Stimulated activated CD4-positive, alpha-beta T cell treated with anti-CD3 and anti-CD28 coated beads, Interleukin-1b, Interleukin-23, amount 100 ng/mL, for 24 hours (primary cell): ENCODE measurements around the gene UBE2D4.

ENCODE experiments used
- DNase-seq, 4 experiments: peaks; one replicate each; pipeline ENCODE4 v3.0.0-alpha.2; 2020; ENCODE audit warnings: low read depth in 4 of 4, low spot score in 1 of 4

Gene UBE2D4

DNA sequence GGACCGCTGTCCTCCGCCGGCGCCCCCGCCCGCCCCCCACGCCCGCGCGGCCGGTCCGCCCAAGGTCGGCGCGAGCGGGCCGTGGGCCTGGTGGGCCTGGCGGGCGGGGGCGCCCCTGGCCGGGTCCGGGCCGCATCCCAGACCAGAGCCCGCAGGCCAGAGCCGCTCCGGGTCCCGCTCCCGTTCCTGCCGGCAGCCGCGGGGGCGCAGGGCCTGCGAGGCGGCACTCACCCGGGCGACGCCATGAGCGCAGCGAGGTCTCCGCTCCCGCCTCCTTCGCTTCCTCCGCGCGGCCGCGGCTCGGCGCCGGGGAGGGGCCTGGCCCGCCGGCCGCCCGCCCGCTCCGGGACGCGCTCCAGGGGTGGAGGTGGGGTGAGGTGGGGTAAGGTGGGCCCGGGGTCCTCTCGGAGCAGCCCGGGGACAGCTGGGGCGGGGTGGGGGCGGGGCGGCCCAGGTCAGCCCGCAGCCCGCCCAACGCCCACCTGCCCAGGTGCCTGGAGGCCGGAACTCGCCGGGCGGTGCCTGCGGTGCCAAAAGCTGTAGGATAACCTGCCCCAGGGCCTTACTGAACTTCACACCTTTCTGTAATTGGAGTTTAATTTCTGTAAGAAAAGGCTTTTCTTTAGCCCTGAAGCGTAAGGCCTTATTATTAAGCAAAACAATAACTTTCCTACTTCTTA is 19.8 kb upstream of the UBE2D4 start, which contains the start of gene URGCP:
TSS of gene URGCP (minus strand) at position 266 of the 680 bp plus-strand sequence. CDS start at position 245, 21 bp downstream.
- DNase-seq: peak; percentile 21 to 33 (median 26)

DNA sequence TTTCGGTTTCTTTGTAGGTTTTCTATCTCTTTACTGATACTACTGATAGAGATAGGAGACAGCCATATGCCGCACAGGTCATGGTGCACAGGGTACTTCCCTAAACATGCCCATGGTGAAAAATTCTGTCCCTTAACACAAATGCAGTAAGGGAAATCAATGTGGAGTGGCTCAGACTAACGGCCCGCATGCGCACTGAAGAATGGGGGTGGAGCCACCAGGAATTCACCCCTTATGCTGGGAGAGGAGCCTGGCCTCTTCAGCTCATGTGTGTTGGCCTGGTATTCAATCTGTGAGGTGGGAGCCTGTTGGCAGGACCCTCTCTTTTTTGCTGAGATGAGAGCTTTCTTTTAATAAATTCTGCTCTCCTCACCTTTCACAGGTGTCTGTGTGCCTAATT is 11.4 kb upstream of the UBE2D4 start:
- DNase-seq: no peak

DNA sequence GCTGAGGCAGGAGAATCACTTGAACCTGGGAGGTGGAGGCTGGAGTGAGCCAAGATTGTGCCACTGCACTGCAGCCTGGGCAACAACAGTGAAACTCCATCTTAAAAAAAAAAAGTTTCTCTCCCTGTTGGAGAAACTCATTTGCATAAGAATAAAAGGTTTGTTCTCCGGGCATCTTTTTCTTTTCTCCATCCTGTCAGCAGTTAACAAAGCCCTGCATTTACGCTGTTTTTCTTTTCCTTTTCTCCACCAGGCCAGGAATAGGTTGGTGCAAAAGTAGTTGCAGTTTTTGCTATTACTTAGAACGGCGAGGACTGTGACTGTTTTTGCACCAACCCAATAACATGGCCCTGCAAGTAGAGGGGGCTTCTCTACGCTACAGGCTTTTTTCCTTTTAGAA is 10.3 kb upstream of the UBE2D4 start:
- no peak for DNase-seq

- DNase-seq: no peak
These were observed 4.8 kb upstream of the UBE2D4 start for GRCh38 chr7:43921423-43921822.

GRCh38 chr7:43922726-43923125 is 3.5 kb upstream of the UBE2D4 start:
- DNase-seq: no peak

- no peak for DNase-seq
These were observed 525 bp downstream of the UBE2D4 start for GRCh38 chr7:43926798-43927123.

DNA sequence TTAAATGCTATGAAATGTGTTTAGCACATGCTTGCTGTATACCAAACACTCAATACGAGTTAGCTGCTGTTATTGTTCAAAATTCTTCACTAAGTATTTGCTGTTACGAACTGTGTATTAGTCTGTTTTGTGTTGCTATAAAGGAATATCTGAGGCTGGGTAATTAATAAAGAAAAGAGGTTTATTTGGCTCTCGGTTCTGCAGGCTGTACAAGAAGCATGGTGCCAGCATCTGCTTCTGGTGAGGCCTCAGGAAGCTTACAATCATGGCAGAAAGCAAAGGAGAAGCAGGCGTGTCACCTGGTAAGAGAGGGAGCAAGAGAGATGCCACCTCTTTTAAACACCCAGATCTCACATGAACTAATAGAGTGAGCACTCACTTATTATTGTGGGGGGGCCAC is 1.6 kb downstream of the UBE2D4 start:
- DNase-seq: no peak

DNA sequence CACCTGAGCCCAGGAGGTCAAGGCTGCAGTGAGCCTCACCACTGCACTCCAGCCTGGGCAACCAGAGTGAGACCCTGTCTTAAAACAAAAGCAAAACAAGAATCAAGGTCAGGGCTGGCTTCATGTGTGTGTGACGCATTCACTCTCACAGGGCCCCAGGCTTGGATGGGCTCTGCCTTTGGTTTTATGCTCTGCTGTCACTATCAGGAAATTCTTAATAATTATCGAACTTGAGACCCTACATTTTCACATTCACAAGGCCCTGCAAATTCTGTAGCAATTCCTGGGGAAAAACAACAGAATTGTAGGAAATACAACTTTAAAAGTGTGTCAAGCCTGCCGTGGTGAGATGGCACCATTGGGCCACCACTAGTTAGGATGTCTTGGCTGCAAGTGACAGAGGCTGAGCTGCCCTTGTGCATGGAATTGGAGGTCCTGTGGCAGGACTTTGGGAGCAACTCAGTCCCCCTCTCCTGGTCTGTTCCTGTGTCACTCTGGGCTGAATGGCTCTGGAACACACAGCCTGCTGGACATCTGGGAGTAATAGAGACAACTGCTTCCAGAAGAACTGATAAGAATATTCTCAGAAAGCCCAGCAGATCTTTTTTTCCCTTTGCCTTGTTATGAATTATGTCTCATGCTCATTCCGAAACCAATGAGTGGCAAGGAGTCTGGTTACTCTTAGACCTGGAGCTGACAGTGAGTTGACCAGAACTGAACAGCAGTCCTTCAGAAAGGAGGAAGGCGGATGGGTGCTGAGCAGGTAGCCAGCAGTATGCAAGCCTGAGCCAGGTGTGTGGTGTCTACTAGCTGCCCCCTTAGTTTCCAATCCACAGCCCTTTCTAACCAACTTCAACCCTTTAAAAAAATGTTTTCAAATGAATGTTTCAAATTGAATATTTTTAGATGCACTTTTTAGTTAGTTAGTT is 3.6 kb downstream of the UBE2D4 start:
- DNase-seq: no peak

GRCh38 chr7:43931346-43931745 is 5.1 kb downstream of the UBE2D4 start:
- no peak for DNase-seq

GRCh38 chr7:43933902-43934560 is 7.8 kb downstream of the UBE2D4 start:
- DNase-seq: no peak

GRCh38 chr7:43937444-43937843 is 11.2 kb downstream of the UBE2D4 start:
- no peak for DNase-seq

DNA sequence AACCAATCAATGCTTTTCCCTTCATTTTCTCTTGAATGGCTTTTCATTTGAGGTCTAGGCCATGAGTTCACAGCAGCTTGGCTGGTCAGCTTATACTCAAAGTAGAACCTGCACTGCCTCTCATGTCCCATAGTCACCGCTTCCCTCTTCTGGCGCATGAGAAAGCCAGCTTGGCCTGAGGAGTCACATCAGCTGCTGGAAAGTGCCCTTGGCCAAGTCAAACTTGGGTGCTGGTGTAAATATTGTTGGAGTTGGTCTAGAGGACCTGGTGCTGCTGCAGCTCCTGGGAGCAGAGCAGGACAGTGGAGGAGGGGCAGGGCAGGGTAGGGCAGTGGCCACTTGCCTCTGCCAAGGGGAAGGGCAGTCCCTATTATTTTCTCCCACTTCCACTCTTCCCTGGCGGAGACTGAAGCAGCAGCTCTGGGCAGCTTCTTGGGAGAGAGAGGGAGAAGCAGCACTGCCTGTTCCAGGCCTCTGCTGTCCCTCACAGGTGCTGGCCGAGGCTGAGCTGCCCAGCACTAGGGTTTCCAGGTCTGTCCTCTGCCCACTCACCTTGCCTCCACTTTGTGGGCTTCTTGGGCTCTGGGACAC is 12.8 kb downstream of the UBE2D4 start:
- DNase-seq: no peak

GRCh38 chr7:43942250-43942649 is 16.0 kb downstream of the UBE2D4 start:
- DNase-seq: no peak

DNA sequence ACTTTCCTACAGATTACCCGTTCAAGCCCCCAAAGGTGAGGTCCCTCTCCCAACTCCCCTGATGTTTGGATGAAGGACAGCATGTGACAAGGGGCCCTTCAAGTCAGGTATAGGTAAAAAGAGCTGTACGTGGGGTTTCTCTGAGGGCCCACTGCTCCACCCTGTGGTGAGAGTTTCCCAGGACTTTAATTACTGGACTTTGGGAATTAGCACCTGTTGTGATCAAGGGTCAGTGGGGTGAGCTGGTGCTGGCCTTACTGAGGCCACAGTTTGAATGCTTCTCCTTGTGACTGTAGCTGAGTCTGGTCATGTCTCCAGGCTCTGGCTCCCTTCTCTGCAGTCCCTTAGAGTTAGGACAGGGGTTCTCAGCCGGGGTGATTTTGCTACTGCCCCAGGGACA is 16.8 kb downstream of the UBE2D4 start:
- DNase-seq: no peak

DNA sequence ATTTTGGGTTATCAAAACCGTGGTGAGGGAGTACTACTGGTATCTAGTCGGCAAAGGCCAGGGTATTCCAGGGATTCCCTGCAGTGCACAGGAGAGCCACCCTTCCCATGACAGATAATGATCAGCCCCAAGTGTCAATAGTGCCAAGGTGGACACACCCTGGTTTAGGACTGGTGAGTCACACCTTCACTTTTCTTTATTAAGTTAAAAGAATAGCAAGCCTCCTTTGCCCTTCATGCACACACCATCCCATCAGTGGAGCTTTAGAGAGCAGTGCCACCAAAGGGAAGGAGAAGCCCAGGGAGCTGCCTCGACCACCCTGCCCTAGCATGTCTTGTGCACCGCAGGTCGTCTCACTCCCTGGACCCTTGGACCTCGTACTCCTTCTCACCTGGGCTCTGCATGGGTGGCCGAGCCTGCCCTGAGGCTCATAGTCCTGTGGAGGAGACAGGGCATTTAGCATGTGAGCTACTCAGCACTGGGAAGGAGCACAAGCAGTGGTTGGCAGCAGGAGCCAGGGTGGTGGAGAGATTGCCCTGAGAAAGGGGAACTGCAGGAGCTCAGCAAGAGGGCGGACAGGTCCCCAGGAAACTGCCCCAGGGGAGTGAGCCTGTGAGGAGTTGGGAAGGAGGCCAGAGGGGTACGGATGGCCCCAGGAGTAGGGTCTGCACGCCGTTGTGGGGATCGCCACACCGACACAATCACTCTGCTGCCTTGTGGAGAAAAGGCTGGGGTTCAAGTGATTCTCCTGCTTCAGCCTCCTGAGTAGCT is 17.4 kb downstream of the UBE2D4 start:
- no peak for DNase-seq

- DNase-seq: no peak
These were observed 18.1 kb downstream of the UBE2D4 start for GRCh38 chr7:43944286-43944685.

DNA sequence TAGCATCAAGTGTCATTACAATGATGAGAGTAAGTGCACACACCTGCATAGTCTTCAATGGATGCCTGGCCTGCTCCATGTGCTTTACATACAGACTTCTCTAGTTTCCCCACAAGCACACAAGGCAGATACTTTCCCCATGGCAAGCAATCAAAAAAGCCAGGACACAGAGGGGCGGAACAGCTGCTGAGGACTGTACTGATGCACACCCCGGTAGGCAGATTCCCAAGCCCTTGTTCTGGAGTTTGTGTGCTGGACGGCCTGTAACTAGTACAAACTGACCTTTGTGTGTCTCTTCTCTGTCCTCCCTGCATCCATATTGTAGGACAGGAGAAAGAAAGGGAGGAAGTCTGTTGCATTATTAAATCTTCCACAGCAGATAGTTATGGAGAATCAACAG is 25.8 kb downstream of the UBE2D4 start:
- DNase-seq: no peak

DNA sequence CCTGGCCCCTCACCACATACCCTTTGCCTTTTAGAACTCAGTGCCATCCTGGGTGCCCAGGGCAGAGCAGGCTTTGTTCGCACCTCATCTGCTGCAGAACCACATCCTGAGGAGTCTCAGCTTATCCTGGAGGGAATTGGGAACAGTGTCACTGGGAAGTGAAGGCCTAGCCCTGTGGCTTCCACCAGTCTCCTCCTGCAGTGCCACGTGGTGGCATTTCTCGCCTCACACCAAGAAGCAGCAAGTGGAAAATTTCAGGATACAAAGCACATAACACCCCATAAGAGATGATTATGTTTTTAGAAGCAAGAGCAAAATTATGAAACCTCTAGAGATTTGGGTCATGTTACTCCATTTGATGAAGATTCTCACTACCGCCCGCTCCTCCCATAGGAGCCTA is 26.8 kb downstream of the UBE2D4 start:
- no peak for DNase-seq

GRCh38 chr7:43954524-43955228 is 28.4 kb downstream of the UBE2D4 start:
- DNase-seq: no peak

DNA sequence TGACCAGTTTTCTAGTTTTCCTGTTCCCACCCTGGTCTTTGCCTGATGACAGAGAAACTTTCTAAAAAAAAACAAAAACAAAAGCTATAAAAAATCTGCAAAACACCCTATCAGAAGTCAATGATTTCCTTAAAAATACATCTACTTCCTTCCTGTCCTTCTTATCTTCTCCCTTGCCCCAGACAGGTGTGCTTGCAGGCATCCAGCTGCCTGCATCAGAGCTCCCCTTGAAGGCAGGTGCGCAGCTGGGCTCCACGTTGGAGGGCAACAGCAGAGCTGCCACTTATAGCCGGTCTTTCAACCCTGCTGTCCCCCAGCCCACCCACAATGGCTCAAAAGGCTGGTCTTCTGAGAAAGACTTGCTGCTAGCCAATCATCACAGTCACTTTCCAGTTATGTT is 29.8 kb downstream of the UBE2D4 start:
- no peak for DNase-seq
